IMR-90 (cell line): ENCODE data around the gene SPSB4. TPM values are rescaled to one million over a fixed set of nuclear protein-coding genes. Genes with fewer than 3 reads are reported as not detected.

Source experiments
- ATAC-seq: fragments of 200-7000 bp; cut with Tn5 transposase; 2 replicates; pipeline ENCODE4 v1.9.1; 2020; ENCODE audit warnings: low read depth, mild to moderate bottlenecking, moderate library complexity
- BruUV-seq: library from RNA; stranded (reverse); fragments of 400-500 nt; replicated peaks from 2 replicates; lab custom pipeline; 2021; lab: Mats Ljungman, UMichigan
- CTCF ChIA-PET: fragments of 300-600 bp; formaldehyde crosslinking; extraction: SDS; loops from one replicate; lab custom pipeline; 2021; ENCODE audit warnings: antibody characterized with exemption; lab: Yijun Ruan, JAX
- POLR2A ChIA-PET: fragments of 300-600 bp; sonication (Branson Sonifier 250); formaldehyde crosslinking; loops from one replicate; lab custom pipeline; 2022; ENCODE audit warnings: antibody characterized with exemption; ENCODE audit not compliant: unreplicated experiment; lab: Charles Lee
- DNase-seq: peaks from one replicate; pipeline ENCODE4 v3.0.0; 2013
- H2AFZ ChIP-seq: replicated peaks from 2 replicates; pipeline ENCODE3; 2013; ENCODE audit warnings: low read length, mild to moderate bottlenecking; ENCODE audit not compliant: poor library complexity
- H2AK5ac ChIP-seq: 2 replicates; pipeline ENCODE4 v1.6.1; 2013; ENCODE audit warnings: low read depth, low read length, inconsistent platforms
- H2AK9ac ChIP-seq: replicated peaks from 2 replicates; pipeline ENCODE3; 2013; ENCODE audit warnings: mild to moderate bottlenecking, low read depth, low read length, moderate library complexity; ENCODE audit not compliant: poor library complexity
- H2BK120ac ChIP-seq: 2 replicates; pipeline ENCODE4 v1.6.1; 2013; ENCODE audit warnings: low read depth, low read length, inconsistent platforms
- H2BK15ac ChIP-seq: 3 replicates; pipeline ENCODE4 v1.6.1; 2013; ENCODE audit warnings: low read depth, low read length, inconsistent platforms
- H2BK20ac ChIP-seq: 2 replicates; pipeline ENCODE4 v1.6.1; 2013; ENCODE audit warnings: low read depth, mild to moderate bottlenecking, inconsistent platforms, low read length, moderate library complexity
- H2BK5ac ChIP-seq: 2 replicates; pipeline ENCODE4 v1.6.1; 2013; ENCODE audit warnings: mild to moderate bottlenecking, low read depth, low read length, inconsistent platforms; ENCODE audit not compliant: poor library complexity, severe bottlenecking
- H3K14ac ChIP-seq: replicated peaks from 2 replicates; pipeline ENCODE4 v1.6.1; 2013; ENCODE audit warnings: low read depth, low read length, inconsistent platforms
- H3K18ac ChIP-seq: 2 replicates; pipeline ENCODE4 v1.6.1; 2013; ENCODE audit warnings: low read depth, low read length, control low read depth
- H3K23ac ChIP-seq: 2 replicates; pipeline ENCODE4 v1.6.1; 2013; ENCODE audit warnings: low read depth, low read length, inconsistent platforms
- H3K27ac ChIP-seq: 2 replicates; pipeline ENCODE4 v1.5.1; 2013; ENCODE audit warnings: mild to moderate bottlenecking, control low read depth, low read length; ENCODE audit not compliant: insufficient read depth
- H3K27me3 ChIP-seq: 2 replicates; pipeline ENCODE4 v1.6.1; 2013; ENCODE audit warnings: low read length; ENCODE audit not compliant: control insufficient read depth, insufficient read depth
- H3K36me3 ChIP-seq: 2 replicates; pipeline ENCODE4 v1.6.1; 2013; ENCODE audit warnings: low read length, mixed read lengths; ENCODE audit not compliant: control insufficient read depth, insufficient read depth
- H3K4ac ChIP-seq: 2 replicates; pipeline ENCODE4 v1.6.1; 2013; ENCODE audit warnings: low read depth, low read length, inconsistent platforms
- H3K4me1 ChIP-seq: 2 replicates; pipeline ENCODE4 v1.6.1; 2013; ENCODE audit warnings: low read length, mixed read lengths; ENCODE audit not compliant: control insufficient read depth, insufficient read depth
- H3K4me2 ChIP-seq: 2 replicates; pipeline ENCODE4 v1.6.1; 2013; ENCODE audit warnings: low read depth, mild to moderate bottlenecking, control low read depth, low read length, moderate library complexity
- H3K4me3 ChIP-seq: 2 replicates; pipeline ENCODE4 v1.5.1; 2013; ENCODE audit warnings: low read depth, mild to moderate bottlenecking, control low read depth, low read length, moderate library complexity; ENCODE audit not compliant: insufficient read depth
- H3K56ac ChIP-seq: 2 replicates; pipeline ENCODE4 v1.6.1; 2013; ENCODE audit warnings: low read length, inconsistent platforms; ENCODE audit not compliant: insufficient read depth; ENCODE audit errors: extremely low read depth
- H3K79me1 ChIP-seq, 2 experiments: 2 replicates each; pipeline ENCODE4 v1.6.1; 2013; ENCODE audit warnings: low read length in 2 of 2, inconsistent platforms in 1 of 2, low read depth in 1 of 2
- H3K9ac ChIP-seq: 2 replicates; pipeline ENCODE4 v1.6.1; 2013; ENCODE audit warnings: low read depth, low read length, control low read depth
- H3K9me1 ChIP-seq: 2 replicates; pipeline ENCODE4 v1.6.1; 2013; ENCODE audit warnings: low read length, inconsistent platforms; ENCODE audit not compliant: insufficient read depth
- H3K9me3 ChIP-seq: 2 replicates; pipeline ENCODE4 v1.6.1; 2013; ENCODE audit warnings: low read length; ENCODE audit not compliant: control insufficient read depth, insufficient read depth
- H4K20me1 ChIP-seq: 2 replicates; pipeline ENCODE4 v1.6.1; 2013; ENCODE audit warnings: low read length, inconsistent platforms; ENCODE audit not compliant: insufficient read depth
- H4K5ac ChIP-seq: 2 replicates; pipeline ENCODE4 v1.6.1; 2013; ENCODE audit warnings: mild to moderate bottlenecking, low read depth, low read length, control low read depth
- H4K8ac ChIP-seq, 2 experiments: 2 replicates each; pipeline ENCODE4 v1.6.1; 2013; ENCODE audit warnings: low read depth in 2 of 2, low read length in 2 of 2, control low read depth in 1 of 2, inconsistent platforms in 1 of 2
- H4K91ac ChIP-seq: 2 replicates; pipeline ENCODE4 v1.6.1; 2013; ENCODE audit warnings: low read depth, low read length, inconsistent platforms; ENCODE audit not compliant: insufficient read depth
- BHLHE40 ChIP-seq: fragments of 150-350 bp; IDR thresholded peaks from 2 replicates; pipeline ENCODE4 v1.6.1; 2016; ENCODE audit warnings: mild to moderate bottlenecking, low read depth, low read length
- ELK1 ChIP-seq: fragments of 150-350 bp; IDR thresholded peaks from 2 replicates; pipeline ENCODE4 v1.6.1; 2016; ENCODE audit warnings: low read depth, mild to moderate bottlenecking, low read length, moderate library complexity, borderline replicate concordance
- FOS ChIP-seq: fragments of 150-350 bp; IDR thresholded peaks from 2 replicates; pipeline ENCODE4 v1.6.1; 2016; ENCODE audit warnings: low read depth, low read length
- MAFK ChIP-seq: IDR thresholded peaks from 2 replicates; pipeline ENCODE4 v1.6.1; 2012; ENCODE audit warnings: low read depth, low read length, improper control_type of control experiment
- MAZ ChIP-seq: IDR thresholded peaks from 2 replicates; pipeline ENCODE4 v1.6.1; 2012; ENCODE audit warnings: low read depth, mild to moderate bottlenecking, low read length, improper control_type of control experiment, moderate library complexity, borderline replicate concordance
- NFE2L2 ChIP-seq: fragments of 150-350 bp; IDR thresholded peaks from 2 replicates; pipeline ENCODE4 v1.6.1; 2016; ENCODE audit warnings: low read depth, mild to moderate bottlenecking, low read length
- RFX5 ChIP-seq: IDR thresholded peaks from 2 replicates; pipeline ENCODE4 v1.8.0; 2012; ENCODE audit warnings: low read depth, mild to moderate bottlenecking, low read length, moderate library complexity
- WGBS, 2 experiments: methylation state at CpG; one replicate each; pipeline versions ENCODE4 v1.1.5 to v1.1.7; 2013; ENCODE audit warnings: missing lambda C conversion rate in 2 of 2; ENCODE audit not compliant: insufficient read length in 1 of 2; ENCODE audit errors: extremely low coverage in 2 of 2; 5-methylcytosine and 5-hydroxymethylcytosine counted together
- dilution Hi-C: fragments of 300-500 bp; cut with HindIII; formaldehyde crosslinking; loops from one replicate; pipeline ENCODE4 v1.14.3; 2018; ENCODE audit warnings: low sequenced_read_pairs; ENCODE audit not compliant: unreplicated experiment
- in situ Hi-C: fragments of 300-500 bp; cut with MboI; formaldehyde crosslinking; loops from 3 replicates; pipeline ENCODE4 v1.14.3; 2019; ENCODE audit warnings: low sequenced_read_pairs, inconsistent platforms, mixed read lengths
- intact Hi-C: fragments of 100-400 bp; cut with micrococcal nuclease; formaldehyde crosslinking; loops from 2 replicates; pipeline ENCODE4 v1.10.0; 2022
- polyA plus RNA-seq, 3 experiments: library from polyadenylated mRNA; depleted of rRNA; stranded (reverse); fragments of >200 nt; gene quantifications; 2 replicates each; pipeline ENCODE4 v1.2.3, GENCODE V29; 2012; ENCODE audit warnings: low replicate concordance in 1 of 3
- total RNA-seq: library from RNA; depleted of rRNA; stranded (reverse); fragments of >200 nt; gene quantifications from 2 replicates; pipeline ENCODE4 v1.2.3, GENCODE V29; 2012

The SPSB4 gene
- total and polyA plus RNA-seq, 2 of the 4 experiments (the other 2 are of a cell fraction) = not detected

- BruUV-seq = no TSS peak
- Histone ChIP-seq H3K18ac (no peak overlapping the region), H3K4me3 (no peak overlapping the region), H4K20me1 (no peaks in the 10 kb centered on the region), H3K36me3 (no peaks in the 10 kb centered on the region), H2BK20ac (no peak overlapping the region), H3K9ac (no peak overlapping the region), H2AFZ (no peak overlapping the region), H3K14ac (no peak overlapping the region), H2BK15ac (no peak overlapping the region), H3K23ac (no peak overlapping the region), H3K4ac (no peak overlapping the region), H4K8ac (no peak overlapping the region), H3K79me1 (no peaks in the 10 kb centered on the region), H4K5ac (no peak overlapping the region), H2AK9ac (no peak overlapping the region), H3K56ac (no peak overlapping the region), H4K91ac (no peak overlapping the region), H3K9me1 (no peaks in the 10 kb centered on the region), H2BK5ac (no peak overlapping the region), H2AK5ac (no peak overlapping the region), H3K4me1 (no peaks in the 10 kb centered on the region), H3K4me2 (no peak overlapping the region), H3K9me3 (no peaks in the 10 kb centered on the region), H3K27ac (no peak overlapping the region), H2BK120ac (no peak overlapping the region), H3K27me3 (peaks cover 5% of the 10 kb centered on the region; the same call in 1 of the 2 replicates)
- ChIA-PET POLR2A (no interaction called here), CTCF (interaction anchor here (0.6 kb wide), 1 partner anchor 175 kb away, joined by 3 read pairs; no protein-coding TSS in a partner anchor)
- TF ChIP-seq MAZ (no peak), NFE2L2 (no peak), ELK1 (no peak), BHLHE40 (no peak), FOS (no peak), MAFK (no peak), RFX5 (no peak)
- DNase-seq (no peak), ATAC-seq (no peak)
- in situ Hi-C loops (no loop called here), dilution Hi-C loops (no loop called here), intact Hi-C loops (no loop called here)
- 47% methylated on average over 2 of the region's 8 CpGs; no CpG with 5 or more reads in 1 of the 2 experiments for WGBS, 2 experiments
Observed at GRCh38 chr3:141129541-141130011, 78.4 kb downstream of the SPSB4 start.
